DND-41 (cell line): ENCODE results near the gene TEDC1.

Experiments used
- EZH2 ChIP-seq: IDR thresholded peaks from 3 replicates; pipeline ENCODE4 v1.6.1; 2012; ENCODE audit warnings: borderline replicate concordance, low read depth, mild to moderate bottlenecking, moderate library complexity, low read length, inconsistent platforms; ENCODE audit not compliant: severe bottlenecking
- TF ChIP-seq, protein P1 (sequence below): IDR thresholded peaks from 2 replicates; pipeline ENCODE4 v1.5.1; 2012; ENCODE audit warnings: borderline replicate concordance, low read length, moderate library complexity, mild to moderate bottlenecking; ENCODE audit not compliant: poor library complexity, severe bottlenecking; ENCODE audit errors: extremely low read depth

DNA sequence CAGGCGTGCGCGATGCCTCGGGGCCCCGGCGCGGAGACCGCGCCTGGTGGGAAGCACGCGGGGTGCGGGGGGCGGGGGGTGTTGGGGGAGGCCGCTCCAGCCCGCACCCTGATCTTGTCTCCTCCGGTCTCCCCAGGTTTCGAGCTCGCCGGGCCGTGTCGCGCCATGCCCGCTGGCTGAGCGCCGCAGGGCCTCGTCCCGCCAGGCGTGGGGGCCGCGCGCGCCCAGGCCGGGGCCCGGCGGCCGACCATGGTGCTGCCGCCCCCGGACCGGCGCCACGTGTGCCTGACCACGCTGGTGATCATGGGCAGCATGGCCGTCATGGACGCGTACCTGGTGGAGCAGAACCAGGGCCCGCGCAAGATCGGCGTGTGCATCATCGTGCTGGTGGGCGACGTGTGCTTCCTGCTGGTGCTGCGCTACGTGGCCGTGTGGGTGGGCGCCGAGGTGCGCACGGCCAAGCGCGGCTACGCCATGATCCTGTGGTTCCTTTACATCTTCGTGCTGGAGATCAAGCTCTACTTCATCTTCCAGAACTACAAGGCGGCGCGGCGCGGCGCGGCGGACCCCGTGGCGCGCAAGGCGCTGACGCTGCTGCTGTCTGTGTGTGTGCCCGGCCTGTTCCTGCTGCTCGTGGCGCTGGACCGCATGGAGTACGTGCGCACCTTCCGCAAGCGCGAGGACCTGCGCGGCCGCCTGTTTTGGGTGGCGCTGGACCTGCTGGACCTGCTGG lies 37.7 kb downstream of the TEDC1 start:
- TF ChIP-seq, protein P1, sequence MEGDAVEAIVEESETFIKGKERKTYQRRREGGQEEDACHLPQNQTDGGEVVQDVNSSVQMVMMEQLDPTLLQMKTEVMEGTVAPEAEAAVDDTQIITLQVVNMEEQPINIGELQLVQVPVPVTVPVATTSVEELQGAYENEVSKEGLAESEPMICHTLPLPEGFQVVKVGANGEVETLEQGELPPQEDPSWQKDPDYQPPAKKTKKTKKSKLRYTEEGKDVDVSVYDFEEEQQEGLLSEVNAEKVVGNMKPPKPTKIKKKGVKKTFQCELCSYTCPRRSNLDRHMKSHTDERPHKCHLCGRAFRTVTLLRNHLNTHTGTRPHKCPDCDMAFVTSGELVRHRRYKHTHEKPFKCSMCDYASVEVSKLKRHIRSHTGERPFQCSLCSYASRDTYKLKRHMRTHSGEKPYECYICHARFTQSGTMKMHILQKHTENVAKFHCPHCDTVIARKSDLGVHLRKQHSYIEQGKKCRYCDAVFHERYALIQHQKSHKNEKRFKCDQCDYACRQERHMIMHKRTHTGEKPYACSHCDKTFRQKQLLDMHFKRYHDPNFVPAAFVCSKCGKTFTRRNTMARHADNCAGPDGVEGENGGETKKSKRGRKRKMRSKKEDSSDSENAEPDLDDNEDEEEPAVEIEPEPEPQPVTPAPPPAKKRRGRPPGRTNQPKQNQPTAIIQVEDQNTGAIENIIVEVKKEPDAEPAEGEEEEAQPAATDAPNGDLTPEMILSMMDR: no peak
- no peak for TF ChIP-seq EZH2
